ENCODE results near the gene LRRC3.

DNA sequence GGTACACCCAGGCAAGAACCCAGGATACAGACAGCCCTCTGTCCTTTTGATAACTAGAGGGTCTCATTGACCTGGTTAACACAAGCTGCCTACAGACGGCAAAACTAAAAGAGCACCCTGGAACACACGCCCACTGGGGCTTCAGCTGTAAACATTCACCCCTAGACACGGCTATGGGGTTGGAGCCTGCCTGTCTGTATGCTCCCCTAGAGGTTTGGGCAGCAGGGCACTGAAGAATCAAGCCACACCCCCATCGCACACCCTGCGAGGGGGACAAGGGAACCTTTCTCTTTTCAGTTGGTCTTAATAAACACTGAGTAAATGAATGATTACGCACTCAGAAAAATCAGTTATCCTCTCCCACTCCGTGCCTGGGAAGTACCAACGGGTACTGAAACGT lies 35.5 kb downstream of the LRRC3 start:
- TF ChIP-seq POLR2A (IDR thresholded peaks at IDR 0.05) (no peak), CTCF (IDR thresholded peaks at IDR 0.05) (no peak)

Data from breast epithelium (tissue), 3 donors.